Uterus (tissue), 2 donors: ENCODE results near the gene TAF5.

Source experiments
- CTCF ChIP-seq, 4 experiments: fragments of 200-600 bp in 2 of 4; fragments of 450-650 bp in 2 of 4; sonication (generic) in 2 of 4; IDR thresholded peaks; one replicate each; pipeline ENCODE4 v1.5.1; 2016 to 2019; ENCODE audit warnings: antibody characterized with exemption in 4 of 4, mild to moderate bottlenecking in 2 of 4, moderate library complexity in 1 of 4
- POLR2A ChIP-seq, 2 donors: fragments of 450-650 bp; IDR thresholded peaks; one replicate each; pipeline ENCODE4 v1.6.1; 2016; ENCODE audit warnings: antibody characterized with exemption in 2 of 2, mild to moderate bottlenecking in 1 of 2, moderate library complexity in 1 of 2

- TF ChIP-seq POLR2A (IDR thresholded peaks at IDR 0.05), result no peak
- TF ChIP-seq CTCF (IDR thresholded peaks at IDR 0.05), result no peak
Measured at GRCh38 chr10:103423748-103424147, 56.0 kb downstream of the TAF5 start.
